Uterus (tissue), 2 donors: Measurements from ENCODE around the gene PKD2L1.

ENCODE experiments used
- POLR2A ChIP-seq, 2 donors: fragments of 450-650 bp; IDR thresholded peaks; one replicate each; pipeline ENCODE4 v1.6.1; 2016; ENCODE audit warnings: antibody characterized with exemption in 2 of 2, mild to moderate bottlenecking in 1 of 2, moderate library complexity in 1 of 2
- TF ChIP-seq, protein P1 (sequence below), 4 experiments: fragments of 200-600 bp in 2 of 4; fragments of 450-650 bp in 2 of 4; sonication (generic) in 2 of 4; IDR thresholded peaks; one replicate each; pipeline ENCODE4 v1.5.1; 2016 to 2019; ENCODE audit warnings: antibody characterized with exemption in 4 of 4, mild to moderate bottlenecking in 2 of 4, moderate library complexity in 1 of 4

DNA sequence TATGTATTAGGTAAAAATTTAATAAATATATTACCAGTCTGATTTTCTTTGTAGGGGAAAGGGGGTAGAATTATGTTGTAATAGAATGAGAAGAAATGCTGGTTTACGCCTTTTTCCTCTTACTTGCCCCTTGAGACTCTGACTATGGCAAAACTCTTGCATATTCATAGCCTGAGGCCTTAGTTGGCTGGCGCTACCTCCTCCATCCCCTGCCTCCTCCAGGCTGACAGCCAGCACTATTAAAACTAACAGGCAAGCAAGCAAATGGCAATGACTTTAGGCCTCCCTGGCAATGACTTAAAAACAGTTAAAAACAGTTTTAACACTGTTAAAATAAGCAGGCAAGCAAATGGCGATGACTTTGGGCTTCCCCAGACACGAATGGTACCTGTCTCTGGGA, 14.4 kb downstream of the PKD2L1 start:
- TF ChIP-seq, protein P1, sequence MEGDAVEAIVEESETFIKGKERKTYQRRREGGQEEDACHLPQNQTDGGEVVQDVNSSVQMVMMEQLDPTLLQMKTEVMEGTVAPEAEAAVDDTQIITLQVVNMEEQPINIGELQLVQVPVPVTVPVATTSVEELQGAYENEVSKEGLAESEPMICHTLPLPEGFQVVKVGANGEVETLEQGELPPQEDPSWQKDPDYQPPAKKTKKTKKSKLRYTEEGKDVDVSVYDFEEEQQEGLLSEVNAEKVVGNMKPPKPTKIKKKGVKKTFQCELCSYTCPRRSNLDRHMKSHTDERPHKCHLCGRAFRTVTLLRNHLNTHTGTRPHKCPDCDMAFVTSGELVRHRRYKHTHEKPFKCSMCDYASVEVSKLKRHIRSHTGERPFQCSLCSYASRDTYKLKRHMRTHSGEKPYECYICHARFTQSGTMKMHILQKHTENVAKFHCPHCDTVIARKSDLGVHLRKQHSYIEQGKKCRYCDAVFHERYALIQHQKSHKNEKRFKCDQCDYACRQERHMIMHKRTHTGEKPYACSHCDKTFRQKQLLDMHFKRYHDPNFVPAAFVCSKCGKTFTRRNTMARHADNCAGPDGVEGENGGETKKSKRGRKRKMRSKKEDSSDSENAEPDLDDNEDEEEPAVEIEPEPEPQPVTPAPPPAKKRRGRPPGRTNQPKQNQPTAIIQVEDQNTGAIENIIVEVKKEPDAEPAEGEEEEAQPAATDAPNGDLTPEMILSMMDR (IDR thresholded peaks at IDR 0.05): no peak
- no peak for TF ChIP-seq POLR2A (IDR thresholded peaks at IDR 0.05)
